HG03108 (cell line): ENCODE data around the gene CACNG7.
"Not testable (repeated sequence)": the region's sequence is repeated elsewhere in the genome, so short reads cannot be mapped to it uniquely, and the experiment has no call there.

ENCODE experiments used
- ATAC-seq: cut with Tn5 transposase; IDR thresholded peaks from one replicate; pipeline ENCODE4 v1.9.1; 2021; ENCODE audit warnings: moderate library complexity; ENCODE audit not compliant: unreplicated experiment

CACNG7 gene

GRCh38 chr19:53904909-53905308, 4.2 kb upstream of the CACNG7 start:
- no peak for ATAC-seq

GRCh38 chr19:53905787-53906186, 3.3 kb upstream of the CACNG7 start:
- no peak for ATAC-seq

DNA sequence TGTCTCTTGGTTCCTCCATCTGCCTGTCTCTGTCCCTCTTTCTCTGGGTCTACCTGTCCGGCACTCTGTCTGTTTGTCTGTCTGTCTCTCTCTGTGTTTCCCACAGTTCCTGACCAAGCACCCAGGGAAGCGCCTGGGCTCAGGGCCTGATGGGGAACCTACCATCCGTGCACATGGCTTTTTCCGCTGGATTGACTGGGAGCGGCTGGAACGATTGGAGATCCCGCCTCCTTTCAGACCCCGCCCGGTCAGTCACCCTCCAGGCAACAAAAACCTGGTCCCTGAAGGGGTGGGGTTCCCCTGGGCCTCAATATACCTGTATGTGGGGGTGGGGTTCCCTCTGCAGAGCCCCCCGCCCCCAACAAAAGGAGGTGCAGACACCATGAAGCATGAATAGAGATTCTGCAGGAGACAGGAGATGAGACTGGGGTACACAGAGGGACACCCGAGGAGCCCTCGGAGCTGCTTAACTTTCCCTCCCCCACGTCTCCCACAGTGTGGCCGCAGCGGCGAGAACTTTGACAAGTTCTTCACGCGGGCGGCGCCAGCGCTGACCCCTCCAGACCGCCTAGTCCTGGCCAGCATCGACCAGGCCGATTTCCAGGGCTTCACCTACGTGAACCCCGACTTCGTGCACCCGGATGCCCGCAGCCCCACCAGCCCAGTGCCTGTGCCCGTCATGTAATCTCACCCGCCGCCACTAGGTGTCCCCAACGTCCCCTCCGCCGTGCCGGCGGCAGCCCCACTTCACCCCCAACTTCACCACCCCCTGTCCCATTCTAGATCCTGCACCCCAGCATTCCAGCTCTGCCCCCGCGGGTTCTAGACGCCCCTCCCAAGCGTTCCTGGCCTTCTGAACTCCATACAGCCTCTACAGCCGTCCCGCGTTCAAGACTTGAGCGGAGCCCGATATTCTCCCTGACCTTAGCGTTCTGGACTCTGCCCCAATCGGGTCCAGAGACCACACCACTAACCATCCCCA, 2.6 kb upstream of the CACNG7 start:
- no peak for ATAC-seq

DNA sequence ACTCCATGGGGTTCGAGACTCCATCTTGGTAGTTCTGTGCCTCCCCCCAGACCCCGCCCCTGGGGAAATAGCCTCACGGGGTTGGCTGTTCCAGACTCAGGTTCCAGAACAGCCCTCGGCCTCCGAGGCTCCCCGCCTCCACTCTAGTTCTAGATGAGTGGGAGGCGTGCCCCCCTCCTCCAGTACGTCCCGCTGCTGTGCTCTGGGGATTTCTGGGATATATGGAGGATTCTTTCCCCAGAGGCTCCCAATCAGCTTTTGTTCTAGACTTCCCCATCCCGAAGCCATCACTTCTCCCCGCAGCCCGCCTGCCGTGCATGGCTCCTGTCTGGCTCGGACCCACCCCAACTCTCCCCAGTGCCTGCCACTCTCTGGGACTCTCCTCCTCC, 1.9 kb upstream of the CACNG7 start:
- ATAC-seq: no peak

GRCh38 chr19:53907690-53908089, 1.4 kb upstream of the CACNG7 start:
- no peak for ATAC-seq

DNA sequence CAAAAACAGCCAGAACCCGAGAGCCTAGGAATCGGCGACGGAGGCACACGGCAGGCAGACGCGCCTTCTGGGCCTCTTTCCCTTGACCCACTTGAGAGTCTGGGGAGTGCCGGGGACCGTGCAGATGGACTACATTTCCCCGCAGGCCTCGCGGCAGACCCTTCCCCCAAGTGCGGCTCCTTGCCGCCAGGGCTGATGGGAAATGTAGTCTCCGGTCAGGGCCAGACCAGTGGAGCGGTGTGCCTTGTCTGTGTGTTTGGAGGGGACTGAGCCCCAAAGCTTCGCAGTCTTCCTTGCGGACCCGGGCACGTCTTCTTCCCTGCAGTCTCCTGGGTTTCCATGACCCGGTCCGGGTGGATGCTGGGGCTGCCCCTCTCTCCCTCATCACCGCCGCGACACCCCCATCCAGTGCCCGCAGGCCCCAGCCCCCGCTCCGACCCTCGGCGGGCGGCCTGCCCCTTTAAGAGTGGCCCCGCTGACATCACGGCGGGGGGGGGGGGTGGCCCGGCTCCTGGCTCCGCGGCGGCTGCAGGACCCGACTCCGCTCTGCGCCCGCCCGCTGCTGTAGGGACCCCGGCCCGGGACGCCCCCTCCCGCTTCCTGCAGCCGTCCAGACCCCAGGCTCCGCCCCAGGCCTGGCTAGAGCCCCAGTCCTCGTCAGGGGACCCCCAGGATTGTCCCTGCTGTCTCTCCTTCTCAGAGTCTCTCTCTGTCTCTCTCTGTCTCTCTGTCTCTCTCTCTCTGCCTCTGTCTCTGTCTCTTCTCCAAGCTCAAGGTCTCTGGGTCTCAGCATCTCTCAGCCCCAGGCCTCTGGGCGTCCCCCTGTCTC, 758 bp upstream of the CACNG7 start:
- no peak for ATAC-seq

DNA sequence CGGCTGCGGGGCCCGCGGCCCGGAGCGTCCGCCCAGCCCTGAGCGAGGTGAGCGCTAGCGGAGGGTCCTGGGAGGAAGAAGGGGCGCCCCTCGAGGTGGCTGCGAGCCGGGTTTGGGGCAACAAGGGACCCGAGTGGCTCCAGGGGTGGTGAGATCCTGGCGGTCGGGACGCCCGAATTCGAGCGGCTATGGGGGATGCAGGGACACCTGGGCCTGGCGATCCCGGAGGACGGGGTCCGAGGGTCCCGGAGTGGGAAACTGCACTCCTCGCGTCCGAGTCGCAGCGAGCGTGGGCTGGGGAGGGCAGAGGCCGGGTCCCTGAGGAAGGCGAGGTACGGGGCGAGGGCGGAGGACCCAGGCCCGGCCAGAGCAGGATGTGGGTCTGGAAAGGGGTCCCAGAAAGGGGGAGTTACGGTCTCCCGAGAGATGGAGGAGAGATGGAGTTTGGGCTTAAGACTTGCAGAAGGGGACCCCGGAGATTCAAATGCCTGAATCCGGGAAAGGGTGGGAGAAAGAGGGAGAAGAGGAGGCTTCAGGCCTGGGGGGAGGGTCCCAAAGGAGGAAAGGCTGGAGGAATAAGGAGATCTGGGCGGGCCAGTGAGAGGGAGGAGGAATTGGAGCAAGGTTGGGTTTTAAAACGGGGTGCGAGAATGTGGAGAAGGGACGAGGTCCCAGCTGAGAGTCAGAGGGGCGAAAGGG, 542 bp downstream of the CACNG7 start:
- ATAC-seq: no peak

DNA sequence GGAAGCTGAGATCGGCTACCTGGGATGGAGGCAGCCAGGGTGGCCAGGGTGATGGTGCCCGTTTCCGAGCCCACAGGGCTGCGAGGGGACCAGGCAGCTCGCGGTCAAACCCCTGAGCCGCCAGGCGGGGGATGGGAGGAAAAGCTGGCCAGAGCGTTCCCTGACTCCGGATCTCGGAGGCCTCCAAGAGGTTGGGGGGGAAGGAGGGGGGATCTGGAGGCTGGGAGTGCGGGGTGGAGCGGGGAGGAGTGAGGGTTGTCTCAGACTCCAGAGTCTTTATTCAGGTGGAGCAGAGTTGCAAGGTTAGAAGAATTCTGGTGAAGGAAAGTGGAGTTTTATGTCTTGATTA, 1.1 kb downstream of the CACNG7 start:
- ATAC-seq: no peak

GRCh38 chr19:53912653-53913052, 3.6 kb downstream of the CACNG7 start:
- ATAC-seq: no peak

GRCh38 chr19:53915000-53915399, 5.9 kb downstream of the CACNG7 start:
- no peak for ATAC-seq

DNA sequence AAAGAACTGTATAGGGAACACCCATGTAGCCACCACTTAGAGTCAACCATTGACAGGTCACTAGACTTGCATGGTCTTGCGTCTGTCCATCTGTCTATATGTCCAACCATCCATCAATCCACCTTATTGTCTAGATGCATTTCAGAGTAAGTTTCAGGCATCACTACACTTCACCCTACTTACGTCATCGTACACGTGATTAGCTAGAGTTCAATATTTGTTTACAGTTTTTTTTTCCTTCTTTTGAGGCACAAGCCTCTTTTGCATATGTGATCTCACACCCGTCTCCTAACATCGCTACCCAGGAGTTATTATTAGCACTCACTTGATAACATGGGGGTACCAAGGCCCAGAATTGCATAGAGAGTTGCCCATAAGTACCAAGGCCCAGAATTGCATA, 6.9 kb downstream of the CACNG7 start:
- ATAC-seq: no peak

- ATAC-seq: no peak
Observed at GRCh38 chr19:53917356-53917755, 8.3 kb downstream of the CACNG7 start.

DNA sequence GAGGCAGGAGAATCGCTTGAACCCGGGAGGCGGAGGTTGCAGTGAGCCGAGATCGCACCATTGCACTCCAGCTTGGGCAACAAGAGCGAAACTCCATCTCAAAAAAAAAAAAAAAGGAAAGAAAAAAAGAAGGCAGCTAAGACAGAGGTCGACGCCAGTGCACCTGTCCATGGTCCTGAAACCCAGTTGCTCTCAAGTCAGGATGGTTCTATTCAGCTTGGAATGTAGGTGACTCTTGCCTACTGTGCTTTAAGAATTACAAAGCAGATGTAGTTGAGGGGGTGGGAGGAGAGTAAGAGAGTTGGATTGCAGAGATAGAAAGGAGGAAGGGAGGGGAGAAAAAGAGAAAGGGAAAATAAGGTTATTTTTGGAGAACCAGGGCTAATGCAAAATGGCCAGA, 18.7 kb downstream of the CACNG7 start:
- ATAC-seq: no peak

DNA sequence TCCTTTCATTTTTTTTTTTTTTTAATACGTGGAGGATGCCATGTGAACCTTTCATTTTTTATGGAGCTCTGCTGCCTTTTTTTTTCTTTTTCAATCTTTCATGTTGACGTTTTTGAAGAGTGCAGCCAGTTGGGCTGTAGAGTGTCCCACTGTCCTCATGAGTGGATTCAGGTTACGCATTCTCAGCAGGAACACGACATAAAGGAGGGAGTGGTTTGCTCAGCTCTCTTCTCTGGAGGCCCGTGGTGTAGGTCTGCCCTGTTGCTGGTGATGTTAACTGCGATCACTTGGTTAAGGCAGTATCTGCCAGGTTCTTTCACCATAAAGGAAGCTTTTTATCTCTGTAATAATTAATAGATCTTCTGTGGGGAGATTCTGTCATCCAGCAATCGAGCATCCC, 27.0 kb downstream of the CACNG7 start:
- no peak for ATAC-seq

- no peak for ATAC-seq
Observed at GRCh38 chr19:53942001-53942786, 33.1 kb downstream of the CACNG7 start.

DNA sequence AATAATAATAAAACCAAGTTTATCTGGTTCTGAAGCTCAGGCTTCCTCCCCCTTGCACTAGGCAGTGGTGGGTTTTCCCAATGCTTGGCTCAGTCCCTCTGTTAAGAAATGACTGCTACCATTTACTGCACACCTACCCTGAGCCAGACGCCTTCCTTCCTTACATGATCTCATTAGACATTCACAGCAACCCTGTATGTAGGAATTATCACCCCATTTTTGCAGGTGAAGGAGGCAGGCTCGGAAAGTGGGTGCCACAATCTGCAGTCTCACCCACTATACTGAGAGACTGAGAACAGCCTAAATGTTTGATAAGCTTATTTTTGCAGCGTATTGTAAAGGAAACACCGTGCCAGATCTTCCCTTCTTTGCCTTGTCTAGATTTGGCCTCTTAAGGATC, 35.3 kb downstream of the CACNG7 start:
- no peak for ATAC-seq

- no peak for ATAC-seq
Observed at GRCh38 chr19:53944933-53945332, 35.9 kb downstream of the CACNG7 start.

DNA sequence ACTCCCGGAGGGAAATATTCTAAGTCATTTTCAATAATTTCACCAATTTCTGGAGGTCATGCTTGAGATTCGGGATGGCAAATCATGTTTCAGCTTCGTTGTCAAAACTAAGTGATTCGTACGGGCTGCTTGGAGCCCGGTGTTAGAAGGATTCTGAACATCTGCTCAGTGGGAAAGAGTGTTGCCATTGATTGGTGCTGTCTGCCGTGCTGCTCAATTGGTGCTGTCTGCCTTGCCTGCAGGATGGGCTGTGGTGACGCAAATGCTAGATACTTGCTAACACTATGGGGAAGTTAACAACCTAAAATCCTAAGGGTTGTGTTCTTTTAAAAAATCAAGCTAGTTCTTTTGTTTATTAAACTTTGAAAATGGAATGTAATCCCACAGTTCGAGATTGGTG, 36.4 kb downstream of the CACNG7 start:
- ATAC-seq: no peak

DNA sequence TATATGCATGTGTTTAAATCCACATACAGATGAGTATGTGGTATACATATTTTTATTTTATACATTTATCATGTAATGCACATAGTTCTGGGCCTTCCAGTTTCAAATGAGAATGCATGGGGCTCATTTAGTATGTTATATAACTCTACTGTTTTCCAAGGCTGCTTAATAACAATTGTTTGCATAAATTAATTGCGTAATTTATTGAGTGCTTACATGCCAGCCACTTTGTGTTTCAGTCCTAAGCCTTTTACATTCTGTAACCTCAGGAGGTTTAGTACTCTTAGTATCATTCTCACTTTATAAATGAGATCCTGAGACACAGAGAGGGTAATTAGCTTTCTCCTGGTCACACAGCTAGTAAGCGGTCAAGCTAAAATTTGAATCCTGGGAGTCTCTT, 36.9 kb downstream of the CACNG7 start:
- ATAC-seq: no peak

DNA sequence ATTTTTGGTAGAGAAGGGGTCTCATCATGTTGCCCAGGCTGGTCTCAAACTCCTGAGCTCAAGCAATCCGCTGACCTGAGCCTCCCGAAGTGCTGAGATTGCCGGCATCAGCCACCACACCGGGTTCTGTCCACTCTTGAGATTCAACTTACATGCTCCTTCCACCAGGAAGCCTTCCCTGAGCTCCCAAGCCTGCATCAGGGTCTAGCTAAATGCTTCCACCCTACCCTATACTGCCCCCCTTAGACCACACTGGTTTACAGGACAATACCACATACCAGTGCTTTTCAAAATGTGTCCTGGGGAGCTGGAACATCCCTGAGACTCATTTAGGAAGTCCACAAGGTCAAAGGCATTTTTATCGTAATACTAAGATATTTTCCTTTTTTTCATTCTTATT, 38.5 kb downstream of the CACNG7 start:
- no peak for ATAC-seq

GRCh38 chr19:53948611-53949010, 39.5 kb downstream of the CACNG7 start:
- not testable (repeated sequence) for ATAC-seq
